GM12892 (cell line): ENCODE results near the gene PARD3.
"Not testable (repeated sequence)": the region's sequence is repeated elsewhere in the genome, so short reads cannot be mapped to it uniquely, and the experiment has no call there.

Source experiments
- DNase-seq: peaks from one replicate; pipeline ENCODE4 v3.0.0; 2011; ENCODE audit not compliant: insufficient read length
- FAIRE-seq: peaks from 2 replicates; lab custom pipeline; 2011; peaks lifted over from hg19 to GRCh38; lab: Jason Lieb, UNC
- POLR2A ChIP-seq: IDR thresholded peaks from 2 replicates; pipeline ENCODE4 v1.6.1; 2011; ENCODE audit warnings: low read depth, low read length, control low read depth
- POLR2AphosphoS5 ChIP-seq: IDR thresholded peaks from 2 replicates; pipeline ENCODE4 v1.6.1; 2011; ENCODE audit warnings: low read depth, low read length, control low read depth
- TAF1 ChIP-seq: IDR thresholded peaks from 2 replicates; pipeline ENCODE4 v1.6.1; 2011; ENCODE audit warnings: low read depth, mild to moderate bottlenecking, control low read depth, low read length, borderline replicate concordance

PARD3 gene

GRCh38 chr10:34078745-34079470, 736.2 kb downstream of the PARD3 start:
- FAIRE-seq (no peak), DNase-seq (no peak)
- TF ChIP-seq POLR2A (no peak), TAF1 (no peak), POLR2AphosphoS5 (no peak)

GRCh38 chr10:34078017-34078744, 736.9 kb downstream of the PARD3 start:
- no peak for FAIRE-seq
- TF ChIP-seq POLR2A = no peak
- TF ChIP-seq POLR2AphosphoS5 = no peak
- no peak for TF ChIP-seq TAF1
- no peak for DNase-seq

- TF ChIP-seq POLR2AphosphoS5 (no peak), TAF1 (no peak), POLR2A (no peak)
- DNase-seq (no peak), FAIRE-seq (no peak)
Measured at GRCh38 chr10:34076443-34076842, 738.7 kb downstream of the PARD3 start.

DNA sequence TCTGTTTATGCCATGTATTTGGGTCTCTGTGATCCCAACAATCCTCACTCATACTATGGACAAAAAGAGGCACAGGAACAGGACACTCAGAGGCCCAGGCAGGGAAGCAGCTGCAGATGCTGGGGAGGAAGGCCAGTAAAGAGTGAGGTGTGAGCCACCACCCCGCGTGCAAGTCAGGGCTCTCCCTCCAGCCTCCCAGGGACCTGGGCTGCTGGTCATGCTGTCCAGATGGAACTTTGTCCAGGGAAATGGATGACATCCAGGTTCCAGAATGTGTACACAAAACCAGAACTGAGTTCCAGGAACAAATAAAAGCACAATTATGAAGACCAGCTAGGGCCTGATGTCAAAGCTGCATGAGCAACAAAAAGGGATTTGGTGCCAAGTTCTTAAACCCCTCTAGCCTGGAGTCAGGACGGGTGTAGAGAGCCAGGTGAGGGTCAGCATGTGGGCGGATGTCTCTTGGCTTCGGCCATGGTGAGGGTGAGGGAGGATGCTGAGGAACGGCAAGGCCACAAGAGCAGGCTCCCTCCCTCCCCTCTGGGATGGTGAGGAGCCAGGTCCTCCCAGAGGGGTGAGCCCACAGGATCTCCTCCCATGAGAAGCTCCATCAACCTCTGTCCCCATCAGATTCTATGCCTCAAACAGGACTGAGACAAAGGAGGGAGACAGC, 739.7 kb downstream of the PARD3 start:
- FAIRE-seq (no peak), DNase-seq (no peak)
- TF ChIP-seq POLR2A (no peak), TAF1 (no peak), POLR2AphosphoS5 (no peak)

GRCh38 chr10:34074051-34074450, 741.0 kb downstream of the PARD3 start:
- no peak for DNase-seq
- no peak for TF ChIP-seq POLR2A
- TF ChIP-seq TAF1 = no peak
- no peak for TF ChIP-seq POLR2AphosphoS5
- FAIRE-seq = no peak

DNA sequence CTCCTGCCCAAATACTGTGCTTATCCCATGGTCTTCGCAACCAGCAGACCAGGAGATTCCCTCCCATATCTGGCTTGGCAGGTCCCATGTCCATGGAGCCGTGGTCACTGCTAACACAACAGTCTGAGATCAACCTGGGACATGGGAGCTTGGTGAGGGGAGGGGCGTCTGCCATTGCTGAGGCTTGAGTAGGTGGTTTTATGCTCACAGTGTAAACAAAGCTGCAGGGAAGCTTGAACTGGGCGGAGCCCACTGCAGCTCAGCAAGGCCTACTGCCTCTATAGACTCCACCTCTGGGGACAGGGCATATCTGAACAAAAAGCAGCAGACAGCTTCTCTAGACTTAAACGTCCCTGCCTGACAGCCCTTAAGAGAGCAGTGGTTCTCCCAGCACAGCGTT, 747.4 kb downstream of the PARD3 start:
- not testable (repeated sequence) for DNase-seq, FAIRE-seq

- no peak for FAIRE-seq
- TF ChIP-seq TAF1 (no peak), POLR2AphosphoS5 (no peak), POLR2A (no peak)
- no peak for DNase-seq
Measured at GRCh38 chr10:34063592-34063991, 751.5 kb downstream of the PARD3 start.

- DNase-seq (no peak), FAIRE-seq (no peak)
Measured at GRCh38 chr10:34061841-34062240, 753.3 kb downstream of the PARD3 start.

More at GRCh38 chr10:34061841-34062240, 753.3 kb downstream of the PARD3 start:
- TF ChIP-seq POLR2A (no peak), TAF1 (no peak), POLR2AphosphoS5 (no peak)
